ENCODE results near the gene GHRHR. TPM values are rescaled to one million over a fixed set of nuclear protein-coding genes. Genes with fewer than 3 reads are reported as not detected.

GHRHR gene
- total RNA-seq, 1 experiment from 2014 or later, result not detected

- Mint-ChIP-seq H3K36me3 (ENCODE audit: insufficient read depth, unreplicated experiment) (no peaks in the 10 kb centered on the region), H3K4me3 (ENCODE audit: unreplicated experiment) (no peak overlapping the region), H3K27me3 (ENCODE audit: insufficient read depth, unreplicated experiment) (no peaks in the 10 kb centered on the region), H3K4me1 (ENCODE audit: low read depth, unreplicated experiment) (no peaks in the 10 kb centered on the region), H3K9me3 (ENCODE audit: unreplicated experiment) (peaks cover 35% of the 10 kb centered on the region), H3K27ac (ENCODE audit: unreplicated experiment) (no peak overlapping the region)
- CTCF ChIA-PET, result interaction anchor here (0.7 kb wide), 1 partner anchor 68 kb away, joined by 7 read pairs; no protein-coding TSS in a partner anchor
- Histone ChIP-seq H3K4me1 (no peaks in the 10 kb centered on the region), H3K4me3 (ENCODE audit: low read depth, low read length) (no peak overlapping the region), H3K27me3 (replicated peaks; ENCODE audit: control insufficient read depth, insufficient read depth, low read length) (no peaks in the 10 kb centered on the region), H3K9me3 (peaks cover 8% of the 10 kb centered on the region), H3K36me3 (ENCODE audit: control insufficient read depth, insufficient read depth, low read length) (no peaks in the 10 kb centered on the region)
- intact Hi-C loops (cut with micrococcal nuclease; ENCODE audit: unreplicated experiment), result no loop called here
- TF ChIP-seq, protein P1, sequence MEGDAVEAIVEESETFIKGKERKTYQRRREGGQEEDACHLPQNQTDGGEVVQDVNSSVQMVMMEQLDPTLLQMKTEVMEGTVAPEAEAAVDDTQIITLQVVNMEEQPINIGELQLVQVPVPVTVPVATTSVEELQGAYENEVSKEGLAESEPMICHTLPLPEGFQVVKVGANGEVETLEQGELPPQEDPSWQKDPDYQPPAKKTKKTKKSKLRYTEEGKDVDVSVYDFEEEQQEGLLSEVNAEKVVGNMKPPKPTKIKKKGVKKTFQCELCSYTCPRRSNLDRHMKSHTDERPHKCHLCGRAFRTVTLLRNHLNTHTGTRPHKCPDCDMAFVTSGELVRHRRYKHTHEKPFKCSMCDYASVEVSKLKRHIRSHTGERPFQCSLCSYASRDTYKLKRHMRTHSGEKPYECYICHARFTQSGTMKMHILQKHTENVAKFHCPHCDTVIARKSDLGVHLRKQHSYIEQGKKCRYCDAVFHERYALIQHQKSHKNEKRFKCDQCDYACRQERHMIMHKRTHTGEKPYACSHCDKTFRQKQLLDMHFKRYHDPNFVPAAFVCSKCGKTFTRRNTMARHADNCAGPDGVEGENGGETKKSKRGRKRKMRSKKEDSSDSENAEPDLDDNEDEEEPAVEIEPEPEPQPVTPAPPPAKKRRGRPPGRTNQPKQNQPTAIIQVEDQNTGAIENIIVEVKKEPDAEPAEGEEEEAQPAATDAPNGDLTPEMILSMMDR (IDR thresholded peaks at IDR 0.05; ENCODE audit: insufficient read depth in 1 of 2, low read depth in 1 of 2, low read length in 1 of 2, severe bottlenecking in 1 of 2, unreplicated experiment in 1 of 2), result no peak
- no TSS peak for BruUV-seq (replicated peaks)
- no peak for DNase-seq
- POLR2A ChIA-PET, result no interaction called here
Observed at GRCh38 chr7:30956704-30957103, 7.0 kb upstream of the GHRHR start.

DNA sequence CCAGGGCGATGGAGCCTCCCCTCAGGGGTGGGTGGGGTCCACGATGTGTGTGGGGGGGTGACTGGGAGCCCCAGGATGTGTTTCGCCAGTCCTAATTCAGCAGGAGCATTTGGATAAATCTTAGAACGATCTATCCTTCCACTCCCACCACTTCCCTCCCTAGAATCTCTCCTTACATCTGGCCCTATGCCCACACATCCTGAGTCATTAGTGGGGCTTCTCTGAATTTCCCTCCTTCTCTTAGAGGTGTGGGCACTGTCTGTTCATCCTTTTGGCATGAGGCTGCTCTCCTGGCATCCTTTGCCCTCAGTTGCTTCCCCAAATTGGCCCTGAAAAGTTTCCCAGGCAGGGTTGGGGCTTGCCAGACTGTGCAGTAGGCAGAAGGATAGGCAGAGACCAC lies 1.6 kb downstream of the GHRHR start:
- H3K27me3 Mint-ChIP-seq (ENCODE audit: insufficient read depth, unreplicated experiment), result peaks cover 6% of the 10 kb centered on the region
- H3K4me3 ChIP-seq (ENCODE audit: low read depth, low read length), result no peak overlapping the region
- H3K9me3 ChIP-seq, result no peaks in the 10 kb centered on the region
- no peaks in the 10 kb centered on the region for H3K36me3 Mint-ChIP-seq (ENCODE audit: insufficient read depth, unreplicated experiment)
- TF ChIP-seq, protein P1 (IDR thresholded peaks at IDR 0.05; ENCODE audit: insufficient read depth in 1 of 2, low read depth in 1 of 2, low read length in 1 of 2, severe bottlenecking in 1 of 2, unreplicated experiment in 1 of 2), result no peak
- POLR2A ChIA-PET, result no interaction called here
- no TSS peak for BruUV-seq (replicated peaks)
- no peak overlapping the region for H3K27ac Mint-ChIP-seq (ENCODE audit: unreplicated experiment)
- no peak overlapping the region for H3K4me3 Mint-ChIP-seq (ENCODE audit: unreplicated experiment)
- no peaks in the 10 kb centered on the region for H3K4me1 ChIP-seq
- H3K27me3 ChIP-seq (replicated peaks; ENCODE audit: control insufficient read depth, insufficient read depth, low read length), result no peaks in the 10 kb centered on the region
- H3K36me3 ChIP-seq (ENCODE audit: control insufficient read depth, insufficient read depth, low read length), result no peaks in the 10 kb centered on the region
- H3K9me3 Mint-ChIP-seq (ENCODE audit: unreplicated experiment), result no peaks in the 10 kb centered on the region
- no peak for DNase-seq
- H3K4me1 Mint-ChIP-seq (ENCODE audit: low read depth, unreplicated experiment), result no peaks in the 10 kb centered on the region
- intact Hi-C loops (cut with micrococcal nuclease; ENCODE audit: unreplicated experiment), result no loop called here
- CTCF ChIA-PET, result no interaction called here

GRCh38 chr7:30965883-30966282 lies 2.1 kb downstream of the GHRHR start:
- no peaks in the 10 kb centered on the region for H3K36me3 Mint-ChIP-seq (ENCODE audit: insufficient read depth, unreplicated experiment)
- Histone ChIP-seq H3K4me1 (no peaks in the 10 kb centered on the region), H3K4me3 (ENCODE audit: low read depth, low read length) (no peak overlapping the region), H3K36me3 (ENCODE audit: control insufficient read depth, insufficient read depth, low read length) (no peaks in the 10 kb centered on the region), H3K27me3 (replicated peaks; ENCODE audit: control insufficient read depth, insufficient read depth, low read length) (no peaks in the 10 kb centered on the region), H3K9me3 (no peaks in the 10 kb centered on the region)
- no peak for DNase-seq
- H3K4me1 Mint-ChIP-seq (ENCODE audit: low read depth, unreplicated experiment), result no peaks in the 10 kb centered on the region
- ChIA-PET POLR2A (no interaction called here), CTCF (no interaction called here)
- BruUV-seq (replicated peaks), result no TSS peak
- intact Hi-C loops (cut with micrococcal nuclease; ENCODE audit: unreplicated experiment), result no loop called here
- no peak overlapping the region for H3K4me3 Mint-ChIP-seq (ENCODE audit: unreplicated experiment)
- no peak overlapping the region for H3K27ac Mint-ChIP-seq (ENCODE audit: unreplicated experiment)
- H3K27me3 Mint-ChIP-seq (ENCODE audit: insufficient read depth, unreplicated experiment), result peaks cover 6% of the 10 kb centered on the region
- no peaks in the 10 kb centered on the region for H3K9me3 Mint-ChIP-seq (ENCODE audit: unreplicated experiment)
- TF ChIP-seq, protein P1 (IDR thresholded peaks at IDR 0.05; ENCODE audit: insufficient read depth in 1 of 2, low read depth in 1 of 2, low read length in 1 of 2, severe bottlenecking in 1 of 2, unreplicated experiment in 1 of 2), result no peak

Data from Caco-2 (cell line).